ENCODE measurements around the gene MTRFR.

The MTRFR gene

GRCh38 chr12:123258593-123258992 is 25.4 kb downstream of the MTRFR start:
- no peaks in the 10 kb centered on the region for H3K79me2 ChIP-seq (ENCODE audit: low read length)

GRCh38 chr12:123260081-123260480 is 26.8 kb downstream of the MTRFR start:
- no peak overlapping the region for H3K9ac ChIP-seq (ENCODE audit: low read length)
- H3K36me3 ChIP-seq (replicated peaks; ENCODE audit: low read depth, low read length): peaks cover 13% of the 10 kb centered on the region
- no peaks in the 10 kb centered on the region for H3K79me2 ChIP-seq (ENCODE audit: low read length)
- TF ChIP-seq CTCF (IDR thresholded peaks at IDR 0.05; ENCODE audit: low read depth, low read length) (no peak), EZH2phosphoT487 (IDR thresholded peaks at IDR 0.05; ENCODE audit: low read depth) (no peak)
- H4K20me1 ChIP-seq (ENCODE audit: insufficient read depth, low read length): no peaks in the 10 kb centered on the region
- no peaks in the 10 kb centered on the region for H3K4me1 ChIP-seq (ENCODE audit: low read length)
- no peak overlapping the region for H3K27ac ChIP-seq (ENCODE audit: low read length)
- H3K27me3 ChIP-seq (ENCODE audit: low read depth, low read length): no peaks in the 10 kb centered on the region
- H3K4me2 ChIP-seq (ENCODE audit: low read length): no peak overlapping the region
- no peak overlapping the region for H2AFZ ChIP-seq (ENCODE audit: low read depth, low read length)
- no peaks in the 10 kb centered on the region for H3K9me3 ChIP-seq (ENCODE audit: insufficient read depth, low read length)
- no peak overlapping the region for H3K4me3 ChIP-seq (ENCODE audit: low read length)

More at GRCh38 chr12:123258593-123258992, 25.4 kb downstream of the MTRFR start:
- H3K27ac ChIP-seq (ENCODE audit: low read length): no peak overlapping the region
- H4K20me1 ChIP-seq (ENCODE audit: insufficient read depth, low read length): no peaks in the 10 kb centered on the region
- no peak for TF ChIP-seq EZH2phosphoT487 (IDR thresholded peaks at IDR 0.05; ENCODE audit: low read depth)
- no peak for TF ChIP-seq CTCF (IDR thresholded peaks at IDR 0.05; ENCODE audit: low read depth, low read length)
- no peaks in the 10 kb centered on the region for H3K4me1 ChIP-seq (ENCODE audit: low read length)
- no peak overlapping the region for H2AFZ ChIP-seq (ENCODE audit: low read depth, low read length)
- no peaks in the 10 kb centered on the region for H3K9me3 ChIP-seq (ENCODE audit: insufficient read depth, low read length)
- no peak overlapping the region for H3K4me3 ChIP-seq (ENCODE audit: low read length)
- no peak overlapping the region for H3K4me2 ChIP-seq (ENCODE audit: low read length)
- H3K9ac ChIP-seq (ENCODE audit: low read length): no peak overlapping the region
- H3K27me3 ChIP-seq (ENCODE audit: low read depth, low read length): no peaks in the 10 kb centered on the region
- H3K36me3 ChIP-seq (replicated peaks; ENCODE audit: low read depth, low read length): peaks cover 24% of the 10 kb centered on the region

- H3K36me3 ChIP-seq (replicated peaks; ENCODE audit: low read depth, low read length): peaks cover 10% of the 10 kb centered on the region
- no peak overlapping the region for H3K27ac ChIP-seq (ENCODE audit: low read length)
- no peaks in the 10 kb centered on the region for H4K20me1 ChIP-seq (ENCODE audit: insufficient read depth, low read length)
Observed at GRCh38 chr12:123261196-123261595, 28.0 kb downstream of the MTRFR start.

GRCh38 chr12:123263196-123263817 is 30.1 kb downstream of the MTRFR start:
- Histone ChIP-seq H3K9ac (ENCODE audit: low read length) (no peak overlapping the region), H2AFZ (ENCODE audit: low read depth, low read length) (no peak overlapping the region), H3K4me3 (ENCODE audit: low read length) (no peak overlapping the region), H3K27ac (ENCODE audit: low read length) (no peak overlapping the region), H3K4me1 (ENCODE audit: low read length) (no peaks in the 10 kb centered on the region), H3K36me3 (replicated peaks; ENCODE audit: low read depth, low read length) (peaks cover 7% of the 10 kb centered on the region), H3K27me3 (ENCODE audit: low read depth, low read length) (no peaks in the 10 kb centered on the region), H4K20me1 (ENCODE audit: insufficient read depth, low read length) (no peaks in the 10 kb centered on the region), H3K9me3 (ENCODE audit: insufficient read depth, low read length) (no peaks in the 10 kb centered on the region), H3K4me2 (ENCODE audit: low read length) (no peak overlapping the region), H3K79me2 (ENCODE audit: low read length) (no peaks in the 10 kb centered on the region)
- TF ChIP-seq CTCF (IDR thresholded peaks at IDR 0.05; ENCODE audit: low read depth, low read length) (no peak), EZH2phosphoT487 (IDR thresholded peaks at IDR 0.05; ENCODE audit: low read depth) (no peak)

More at GRCh38 chr12:123261196-123261595, 28.0 kb downstream of the MTRFR start:
- Histone ChIP-seq H3K27me3 (ENCODE audit: low read depth, low read length) (no peaks in the 10 kb centered on the region), H3K79me2 (ENCODE audit: low read length) (no peaks in the 10 kb centered on the region), H3K9me3 (ENCODE audit: insufficient read depth, low read length) (no peaks in the 10 kb centered on the region), H2AFZ (ENCODE audit: low read depth, low read length) (no peak overlapping the region), H3K9ac (ENCODE audit: low read length) (no peak overlapping the region), H3K4me3 (ENCODE audit: low read length) (no peak overlapping the region), H3K4me1 (ENCODE audit: low read length) (no peaks in the 10 kb centered on the region), H3K4me2 (ENCODE audit: low read length) (no peak overlapping the region)
- TF ChIP-seq EZH2phosphoT487 (IDR thresholded peaks at IDR 0.05; ENCODE audit: low read depth): no peak
- no peak for TF ChIP-seq CTCF (IDR thresholded peaks at IDR 0.05; ENCODE audit: low read depth, low read length)
